PC-3 (cell line): ENCODE results near the gene GHDC. TPM values are rescaled to one million over a fixed set of nuclear protein-coding genes. Genes with fewer than 3 reads are reported as not detected.

Source experiments
- ATAC-seq: fragments of 200-7000 bp; cut with Tn5 transposase; 2 replicates; pipeline ENCODE4 v1.9.1; 2020; ENCODE audit warnings: mild to moderate bottlenecking, moderate library complexity
- BruUV-seq: library from RNA; stranded (reverse); fragments of 400-500 nt; replicated peaks from 2 replicates; lab custom pipeline; 2021; lab: Mats Ljungman, UMichigan
- CTCF ChIA-PET: fragments of 300-600 bp; sonication (Branson Sonifier 250); formaldehyde crosslinking; loops from one replicate; lab custom pipeline; 2022; ENCODE audit warnings: antibody characterized with exemption; lab: Charles Lee
- POLR2A ChIA-PET: fragments of 300-600 bp; sonication (Branson Sonifier 250); formaldehyde crosslinking; loops from one replicate; lab custom pipeline; 2022; ENCODE audit warnings: antibody characterized with exemption; ENCODE audit not compliant: unreplicated experiment; lab: Charles Lee
- DNase-seq: peaks from one replicate; pipeline ENCODE4 v3.0.0-alpha.2; 2015
- H2AFZ ChIP-seq: fragments of 300-600 bp; sonication (generic); 2 replicates; pipeline ENCODE4 v1.6.0; 2016; ENCODE audit warnings: antibody characterized with exemption, low read length
- H3F3A ChIP-seq: fragments of 300-600 bp; sonication (generic); one replicate; pipeline ENCODE4 v1.6.0; 2017; ENCODE audit warnings: antibody characterized with exemption, low read length, control low read depth, mild to moderate bottlenecking; ENCODE audit not compliant: unreplicated experiment
- H3K27ac ChIP-seq: fragments of 300-600 bp; sonication (generic); 2 replicates; pipeline ENCODE4 v1.5.1; 2016; ENCODE audit warnings: mild to moderate bottlenecking, low read length
- H3K27me3 ChIP-seq: fragments of 300-600 bp; sonication (generic); 2 replicates; pipeline ENCODE4 v1.6.1; 2016; ENCODE audit warnings: low read length, mixed read lengths
- H3K36me3 ChIP-seq: fragments of 300-600 bp; sonication (generic); 2 replicates; pipeline ENCODE4 v1.6.1; 2016; ENCODE audit warnings: low read depth, mixed run types, low read length, mixed read lengths
- H3K4me1 ChIP-seq: fragments of 300-600 bp; sonication (generic); 2 replicates; pipeline ENCODE4 v1.5.1; 2016; ENCODE audit warnings: low read length; ENCODE audit not compliant: insufficient read depth
- H3K4me2 ChIP-seq: fragments of 300-600 bp; sonication (generic); 2 replicates; pipeline ENCODE4 v1.6.0; 2016; ENCODE audit warnings: low read length
- H3K4me3 ChIP-seq: fragments of 300-600 bp; sonication (generic); 2 replicates; pipeline ENCODE4 v1.5.1; 2016; ENCODE audit warnings: mild to moderate bottlenecking, low read length, mixed read lengths
- H3K79me2 ChIP-seq: fragments of 300-600 bp; sonication (generic); 2 replicates; pipeline ENCODE4 v1.6.1; 2017; ENCODE audit warnings: low read length, mixed read lengths
- H3K9ac ChIP-seq: fragments of 300-600 bp; sonication (generic); 2 replicates; pipeline ENCODE4 v1.6.0; 2016; ENCODE audit warnings: mild to moderate bottlenecking, low read length
- H3K9me2 ChIP-seq: fragments of 300-600 bp; sonication (generic); replicated peaks from 2 replicates; pipeline ENCODE4 v1.6.1; 2016; ENCODE audit warnings: mixed run types, low read length, mixed read lengths
- H3K9me3 ChIP-seq: fragments of 300-600 bp; sonication (generic); 2 replicates; pipeline ENCODE4 v1.6.1; 2016; ENCODE audit warnings: low read length, mixed read lengths
- H4K20me1 ChIP-seq: fragments of 300-600 bp; sonication (generic); 2 replicates; pipeline ENCODE4 v1.6.1; 2016; ENCODE audit warnings: low read length, mixed read lengths
- EZH2 ChIP-seq: fragments of 300-600 bp; sonication (generic); IDR thresholded peaks from one replicate; pipeline ENCODE4 v1.6.1; 2017; ENCODE audit warnings: antibody characterized with exemption, mild to moderate bottlenecking, low read length; ENCODE audit not compliant: unreplicated experiment
- EZH2phosphoT487 ChIP-seq: fragments of 300-600 bp; sonication (generic); IDR thresholded peaks from 2 replicates; pipeline ENCODE4 v1.6.1; 2018; ENCODE audit warnings: mild to moderate bottlenecking, antibody characterized with exemption, low read length, borderline replicate concordance
- intact Hi-C: fragments of 100-400 bp; cut with micrococcal nuclease; formaldehyde crosslinking; loops from 2 replicates; pipeline ENCODE4 v1.9.0; 2023
- total RNA-seq: library from RNA; depleted of rRNA; stranded (reverse); fragments of >200 nt; gene quantifications from 2 replicates; pipeline ENCODE4 v1.2.3, GENCODE V29; 2014
- TF ChIP-seq, protein P1 (sequence below): fragments of 300-600 bp; sonication (generic); conservative IDR thresholded peaks from 2 replicates; pipeline ENCODE4 v1.5.1; 2017; ENCODE audit warnings: antibody characterized with exemption, low read depth, mild to moderate bottlenecking, low read length

Gene GHDC
- total RNA-seq, 1 experiment from 2014 or later = not detected

DNA sequence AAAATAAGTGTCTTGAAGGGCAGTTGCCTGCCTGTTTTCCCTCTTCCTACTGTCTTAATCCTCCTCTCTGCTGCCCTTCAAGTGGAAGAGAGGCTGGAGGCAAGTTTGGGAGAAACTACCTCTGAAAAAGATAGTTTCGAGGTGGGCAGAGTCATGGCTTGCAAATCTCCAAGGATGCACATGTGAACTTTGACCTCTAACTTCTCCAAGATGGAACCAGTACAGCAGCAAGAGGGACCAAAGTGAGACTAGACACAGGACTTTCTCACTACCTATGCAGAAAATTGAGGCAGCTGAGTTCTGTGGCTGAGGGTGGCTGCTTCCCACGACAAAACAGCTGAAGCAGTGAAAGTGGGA is 12.5 kb downstream of the GHDC start:
- Histone ChIP-seq H3K9ac (no peak overlapping the region), H3F3A (no peaks in the 10 kb centered on the region), H3K9me2 (no peaks in the 10 kb centered on the region), H3K4me3 (no peak overlapping the region), H3K27me3 (no peaks in the 10 kb centered on the region), H3K4me1 (no peaks in the 10 kb centered on the region), H4K20me1 (no peaks in the 10 kb centered on the region), H3K9me3 (no peaks in the 10 kb centered on the region), H2AFZ (no peak overlapping the region), H3K4me2 (no peak overlapping the region), H3K79me2 (no peaks in the 10 kb centered on the region), H3K36me3 (no peaks in the 10 kb centered on the region), H3K27ac (no peak overlapping the region)
- no TSS peak for BruUV-seq
- no peak for ATAC-seq
- DNase-seq = no peak
- intact Hi-C loops = no loop called here
- CTCF ChIA-PET = no interaction called here
- POLR2A ChIA-PET = no interaction called here
- TF ChIP-seq EZH2 = no peak
- TF ChIP-seq EZH2phosphoT487 = no peak
- TF ChIP-seq, protein P1, sequence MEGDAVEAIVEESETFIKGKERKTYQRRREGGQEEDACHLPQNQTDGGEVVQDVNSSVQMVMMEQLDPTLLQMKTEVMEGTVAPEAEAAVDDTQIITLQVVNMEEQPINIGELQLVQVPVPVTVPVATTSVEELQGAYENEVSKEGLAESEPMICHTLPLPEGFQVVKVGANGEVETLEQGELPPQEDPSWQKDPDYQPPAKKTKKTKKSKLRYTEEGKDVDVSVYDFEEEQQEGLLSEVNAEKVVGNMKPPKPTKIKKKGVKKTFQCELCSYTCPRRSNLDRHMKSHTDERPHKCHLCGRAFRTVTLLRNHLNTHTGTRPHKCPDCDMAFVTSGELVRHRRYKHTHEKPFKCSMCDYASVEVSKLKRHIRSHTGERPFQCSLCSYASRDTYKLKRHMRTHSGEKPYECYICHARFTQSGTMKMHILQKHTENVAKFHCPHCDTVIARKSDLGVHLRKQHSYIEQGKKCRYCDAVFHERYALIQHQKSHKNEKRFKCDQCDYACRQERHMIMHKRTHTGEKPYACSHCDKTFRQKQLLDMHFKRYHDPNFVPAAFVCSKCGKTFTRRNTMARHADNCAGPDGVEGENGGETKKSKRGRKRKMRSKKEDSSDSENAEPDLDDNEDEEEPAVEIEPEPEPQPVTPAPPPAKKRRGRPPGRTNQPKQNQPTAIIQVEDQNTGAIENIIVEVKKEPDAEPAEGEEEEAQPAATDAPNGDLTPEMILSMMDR = no peak

DNA sequence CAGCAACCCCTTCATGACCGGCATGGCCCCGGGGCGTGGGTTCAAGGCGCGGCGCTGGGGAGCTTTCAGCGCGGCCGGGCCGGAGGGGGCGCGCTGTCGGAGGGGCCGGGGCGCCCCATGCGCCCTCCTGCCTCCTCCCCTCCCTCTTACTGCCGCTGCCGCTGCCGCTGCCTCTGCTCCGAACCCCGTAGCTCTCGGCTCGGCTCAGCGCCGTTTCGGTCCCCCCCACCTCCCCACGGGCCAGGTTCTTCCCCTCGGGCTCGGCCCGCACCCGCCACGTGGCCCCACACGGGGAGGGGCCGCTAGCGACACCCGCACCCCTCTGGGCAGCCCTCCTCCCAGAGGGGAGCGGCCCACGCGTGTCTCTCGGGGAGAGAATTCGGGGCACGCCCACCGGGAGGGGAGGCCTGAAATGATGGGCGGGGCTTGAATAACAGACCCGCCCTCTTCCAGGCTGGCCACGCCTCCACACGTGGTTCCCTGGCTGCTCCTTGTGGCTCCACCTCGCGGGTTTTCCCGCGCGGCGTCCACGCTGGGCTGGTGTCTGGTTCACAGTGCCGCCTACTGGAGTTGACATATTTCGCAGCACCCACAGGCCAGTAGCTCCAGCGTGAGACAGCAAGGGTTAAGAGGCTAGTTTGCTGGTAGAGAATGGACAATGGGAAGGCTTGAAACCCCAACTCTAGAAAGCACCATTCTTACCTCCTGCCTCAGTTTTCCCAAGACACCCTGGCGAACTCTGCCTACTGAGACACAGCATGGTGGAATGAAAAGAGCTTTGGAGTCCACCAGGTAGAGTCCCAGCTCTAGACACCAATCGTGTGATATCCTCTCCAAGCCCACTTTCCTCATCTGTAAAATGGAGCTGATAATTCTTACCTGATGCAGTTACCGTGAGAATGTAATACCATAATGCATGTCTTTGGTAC is 13.1 kb downstream of the GHDC start, which contains the start of gene KCNH4:
Gene KCNH4 (minus strand): TSS at position 221 of the 929 bp plus-strand sequence. CDS start 197 bp downstream, at position 24.
- TF ChIP-seq EZH2 (no peak), EZH2phosphoT487 (no peak)
- TF ChIP-seq, protein P1 = no peak
- no peak within 1 kb of the TSS for H2AFZ ChIP-seq
- DNase-seq (no peak), ATAC-seq (no peak)
- CTCF ChIA-PET = no interaction called here
- no peaks in the 10 kb centered on the region for H3K9me2 ChIP-seq
- H3K27ac ChIP-seq = no peak within 1 kb of the TSS
- H3K36me3 ChIP-seq = no peaks in the 10 kb centered on the region
- no TSS peak for BruUV-seq
- POLR2A ChIA-PET = no interaction called here
- no peak within 1 kb of the TSS for H3K4me3 ChIP-seq
- no peaks in the 10 kb centered on the region for H4K20me1 ChIP-seq
- H3K4me1 ChIP-seq = no peaks in the 10 kb centered on the region
- H3K9ac ChIP-seq = no peak within 1 kb of the TSS
- no peaks in the 10 kb centered on the region for H3K9me3 ChIP-seq
- no peaks in the 10 kb centered on the region for H3K27me3 ChIP-seq
- intact Hi-C loops = no loop called here
- no peaks in the 10 kb centered on the region for H3K79me2 ChIP-seq
- no peak within 1 kb of the TSS for H3K4me2 ChIP-seq
- H3F3A ChIP-seq = no peaks in the 10 kb centered on the region

DNA sequence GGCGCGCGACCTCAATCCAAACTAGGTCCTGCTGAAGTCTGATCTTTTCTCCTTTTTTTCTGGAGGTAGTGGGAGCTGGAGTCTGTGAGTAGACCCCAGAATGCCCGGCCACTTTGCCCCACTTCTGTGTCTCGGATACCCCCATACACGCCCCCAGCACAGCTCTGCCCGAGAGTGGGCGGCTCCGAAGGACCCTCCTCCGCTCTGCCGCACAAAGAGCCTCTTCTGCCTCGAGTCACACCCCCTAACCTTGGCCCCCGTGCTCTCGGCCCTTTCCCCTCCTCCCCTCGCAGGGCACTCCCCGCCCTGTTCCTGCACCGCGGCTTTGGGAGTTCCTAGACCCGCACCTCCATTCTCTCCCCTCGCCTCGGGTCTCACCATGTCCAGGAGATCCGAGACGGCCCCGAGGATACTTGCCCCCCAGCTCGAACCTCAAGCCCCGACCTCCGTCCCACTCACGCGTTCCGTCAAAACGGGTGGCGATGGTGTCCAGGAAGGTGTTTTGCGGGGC is 13.8 kb downstream of the GHDC start:
- intact Hi-C loops = no loop called here
- DNase-seq (no peak), ATAC-seq (no peak)
- Histone ChIP-seq H3K4me1 (no peaks in the 10 kb centered on the region), H3K79me2 (no peaks in the 10 kb centered on the region), H3K9me2 (no peaks in the 10 kb centered on the region), H4K20me1 (no peaks in the 10 kb centered on the region), H3K9me3 (no peaks in the 10 kb centered on the region), H2AFZ (no peak overlapping the region), H3K27me3 (no peaks in the 10 kb centered on the region), H3K9ac (no peak overlapping the region), H3K27ac (no peak overlapping the region), H3K36me3 (no peaks in the 10 kb centered on the region), H3F3A (no peaks in the 10 kb centered on the region), H3K4me2 (no peak overlapping the region), H3K4me3 (no peak overlapping the region)
- POLR2A ChIA-PET = no interaction called here
- no TSS peak for BruUV-seq
- CTCF ChIA-PET = no interaction called here
- no peak for TF ChIP-seq EZH2phosphoT487
- TF ChIP-seq EZH2 = no peak
- TF ChIP-seq, protein P1 = no peak
